Activated CD4-positive, alpha-beta T cell treated with anti-CD3 and anti-CD28 coated beads for 48 hours (primary cell): ENCODE measurements around the gene DUOXA1.

Experiments
- DNase-seq: peaks from one replicate; pipeline ENCODE4 v3.0.0-alpha.2; 2020

Gene DUOXA1

DNA sequence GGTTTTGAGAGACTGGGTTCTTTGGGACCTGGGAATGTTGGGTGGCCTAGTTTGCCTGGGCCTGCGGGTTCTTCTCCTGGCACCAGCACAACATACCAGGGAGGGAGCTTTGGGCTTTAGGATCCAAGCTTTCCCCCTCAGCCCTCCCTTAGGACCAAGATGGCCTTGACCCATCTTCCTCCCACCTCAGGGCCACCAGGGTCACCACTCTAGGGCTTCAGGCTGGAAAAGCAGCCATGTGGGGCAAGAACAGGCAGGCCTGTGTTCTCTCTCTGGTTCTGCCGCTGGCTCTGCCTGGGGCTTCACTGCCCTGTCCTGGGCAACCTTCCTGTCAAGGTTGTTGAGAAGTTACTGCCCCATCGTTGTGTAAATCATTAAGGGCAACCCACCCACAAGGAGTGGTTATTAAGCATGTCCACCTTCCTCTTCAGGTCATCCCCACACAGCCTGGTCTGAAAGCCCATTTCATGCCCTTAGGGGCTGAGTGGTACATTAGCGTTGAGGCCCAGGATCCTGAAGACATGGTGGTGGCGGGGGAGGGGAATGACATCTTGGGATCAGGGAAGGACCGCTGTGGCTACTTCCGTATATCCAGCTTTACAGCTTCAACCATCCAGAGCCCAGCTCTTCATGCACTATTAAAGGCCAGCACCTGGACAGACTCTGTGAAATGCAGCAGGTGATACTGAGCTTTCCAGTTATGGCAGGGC lies 767 bp upstream of the DUOXA1 start:
- no peak for DNase-seq

DNA sequence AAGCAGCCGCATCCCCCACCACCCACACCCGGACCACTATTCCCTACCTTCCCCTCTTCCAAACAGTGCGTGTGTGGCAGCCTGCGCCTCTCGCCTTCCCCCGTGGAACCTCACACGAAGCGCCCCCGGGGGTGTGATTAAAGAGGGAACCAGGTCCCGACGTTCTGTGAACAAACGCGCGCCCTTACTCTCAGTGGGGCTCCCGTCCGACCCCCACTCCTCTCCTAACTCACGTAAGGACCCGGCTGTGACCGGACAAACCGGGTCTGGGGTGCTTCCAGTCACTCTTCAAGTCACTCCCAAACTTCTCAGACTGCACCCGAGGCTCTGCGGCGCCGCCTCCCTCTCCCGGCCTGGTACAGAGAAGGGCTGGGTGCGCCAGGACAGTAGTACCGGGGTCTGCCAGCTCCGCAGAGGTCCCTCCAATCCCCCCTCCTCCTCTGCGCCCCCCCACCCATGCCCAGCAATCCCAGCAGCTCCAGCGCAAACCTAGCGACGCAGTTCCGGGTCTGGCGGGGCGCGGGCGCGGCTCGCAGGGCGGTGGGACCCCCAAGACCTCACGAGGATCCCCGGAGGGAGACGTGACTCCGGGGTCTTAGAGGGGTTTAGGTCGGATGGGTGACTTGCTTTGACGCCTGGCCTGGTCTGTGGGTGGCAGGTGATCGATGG lies 574 bp downstream of the DUOXA1 start:
- DNase-seq, result no peak

DNA sequence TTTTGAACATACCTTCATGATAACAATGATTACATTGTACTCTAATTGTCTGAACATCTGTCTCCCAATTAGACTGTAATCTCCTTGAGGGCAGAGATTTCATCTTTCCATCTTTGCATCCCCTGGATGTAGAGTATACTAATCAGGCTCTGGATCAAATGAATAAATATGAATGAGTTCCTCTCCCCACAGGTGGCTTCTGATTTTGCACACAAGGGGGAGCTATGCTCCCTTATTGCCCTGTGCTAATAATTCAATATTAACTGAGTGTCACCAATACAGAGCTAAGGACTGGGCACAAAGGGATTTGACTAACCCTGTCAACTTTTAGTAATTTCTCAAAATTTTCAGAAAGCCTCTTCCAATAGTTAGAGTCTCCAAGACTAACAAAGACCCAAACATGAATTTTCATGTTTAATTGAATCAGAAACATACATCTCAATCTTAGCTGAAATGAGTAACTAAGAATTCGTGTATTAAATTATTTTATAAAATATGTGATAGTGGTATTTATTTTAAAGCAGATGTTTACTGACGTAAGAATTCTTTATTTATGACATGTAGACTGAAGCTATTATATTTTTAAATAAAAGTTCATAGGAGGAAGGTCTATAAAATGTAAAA lies 3.0 kb downstream of the DUOXA1 start:
- peak; percentile 51 for DNase-seq

- DNase-seq, result no peak
Observed at GRCh38 chr15:45123397-45123796, 6.3 kb downstream of the DUOXA1 start.

DNA sequence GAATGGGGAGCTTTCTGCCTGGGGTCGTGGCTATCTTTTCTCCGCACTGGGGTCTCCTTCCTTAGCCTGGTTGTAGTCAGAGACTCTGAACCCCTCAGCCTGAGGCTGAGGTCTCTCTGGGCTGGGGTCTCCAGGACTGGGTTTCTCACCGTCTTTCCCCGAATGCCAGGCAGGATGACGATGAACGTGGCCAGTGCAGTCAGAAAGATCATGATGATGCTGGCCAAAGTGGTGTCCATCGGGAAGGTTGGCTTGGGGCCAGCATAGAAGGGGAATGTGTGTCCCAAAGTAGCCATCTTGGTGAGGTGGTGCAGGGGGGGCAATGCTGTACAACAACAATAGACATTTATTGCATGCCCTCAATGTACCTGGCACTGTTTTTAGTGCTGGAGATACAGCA lies 7.0 kb downstream of the DUOXA1 start:
- no peak for DNase-seq

GRCh38 chr15:45121706-45122417 lies 7.8 kb downstream of the DUOXA1 start:
- DNase-seq, result no peak

DNA sequence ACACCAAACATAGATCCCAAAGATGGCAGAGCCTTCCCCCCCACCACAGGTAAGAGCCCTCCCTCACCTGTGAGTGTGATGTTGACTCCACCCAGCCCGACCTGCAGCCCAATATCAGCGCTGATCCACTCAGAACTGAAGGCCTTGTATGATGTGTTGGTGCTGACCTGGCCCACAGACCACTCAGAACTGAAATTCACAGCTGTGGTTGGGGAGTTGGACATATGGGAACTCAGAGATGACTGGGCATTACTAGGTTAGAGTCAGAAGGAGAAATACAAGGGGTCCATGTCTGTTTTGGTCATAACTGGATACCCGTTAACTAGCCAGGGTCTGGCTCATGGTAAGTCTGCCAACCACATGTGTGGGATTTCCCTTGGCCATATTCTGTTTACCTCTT lies 8.7 kb downstream of the DUOXA1 start:
- DNase-seq, result no peak

- no peak for DNase-seq
Observed at GRCh38 chr15:45120081-45120972, 9.4 kb downstream of the DUOXA1 start.

- no peak for DNase-seq
Observed at GRCh38 chr15:45118996-45119395, 10.7 kb downstream of the DUOXA1 start.

GRCh38 chr15:45118131-45118588 lies 11.5 kb downstream of the DUOXA1 start:
- DNase-seq, result peak; percentile 91

DNA sequence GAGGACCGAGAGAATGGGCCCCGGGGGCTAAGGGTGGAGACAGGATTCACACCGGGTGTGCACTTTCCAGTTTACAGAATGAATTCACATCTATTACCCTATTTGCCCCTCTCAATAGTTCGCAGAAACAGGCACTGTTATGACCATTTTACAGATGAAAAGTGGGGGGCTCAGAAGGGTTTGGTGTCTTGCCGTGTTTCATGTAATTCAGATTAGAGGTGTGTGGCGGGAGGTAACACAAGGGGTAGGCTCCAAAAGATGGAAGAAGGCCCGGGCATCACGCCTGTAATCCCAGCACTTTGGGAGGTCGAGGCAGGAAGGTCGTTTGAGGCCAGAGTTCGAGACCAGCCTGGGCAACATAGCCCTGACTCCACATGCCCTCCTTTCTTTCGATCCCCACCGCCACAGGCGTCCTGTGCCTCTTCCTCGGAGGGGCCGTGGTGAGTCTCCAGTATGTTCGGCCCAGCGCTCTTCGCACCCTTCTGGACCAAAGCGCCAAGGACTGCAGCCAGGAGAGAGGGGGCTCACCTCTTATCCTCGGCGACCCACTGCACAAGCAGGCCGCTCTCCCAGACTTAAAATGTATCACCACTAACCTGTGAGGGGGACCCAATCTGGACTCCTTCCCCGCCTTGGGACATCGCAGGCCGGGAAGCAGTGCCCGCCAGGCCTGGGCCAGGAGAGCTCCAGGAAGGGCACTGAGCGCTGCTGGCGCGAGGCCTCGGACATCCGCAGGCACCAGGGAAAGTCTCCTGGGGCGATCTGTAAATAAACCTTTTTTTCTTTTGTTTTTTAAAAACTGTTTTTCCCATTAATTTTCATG lies 12.2 kb downstream of the DUOXA1 start:
- DNase-seq, result no peak

GRCh38 chr15:45116482-45117307 lies 13.0 kb downstream of the DUOXA1 start:
- no peak for DNase-seq

DNA sequence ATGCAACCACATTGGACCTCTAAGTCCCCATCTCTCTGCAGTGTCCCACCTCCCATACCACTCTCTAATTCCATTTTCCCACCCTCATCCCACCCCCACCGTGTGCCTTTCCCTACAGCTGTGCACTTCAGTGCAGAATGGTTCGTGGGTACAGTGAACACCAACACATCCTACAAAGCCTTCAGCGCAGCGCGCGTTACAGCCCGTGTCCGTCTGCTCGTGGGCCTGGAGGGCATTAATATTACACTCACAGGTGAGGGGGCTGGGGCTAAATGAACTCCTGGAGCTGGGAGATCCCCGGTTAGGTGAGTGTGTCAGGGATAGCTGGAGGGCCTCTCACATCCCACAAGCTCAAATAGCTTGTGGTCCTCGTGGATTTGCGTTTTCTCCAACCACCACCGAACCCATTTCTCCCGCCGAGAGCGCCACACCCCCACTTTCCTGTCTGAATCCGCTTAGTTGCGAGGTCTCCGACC lies 13.6 kb downstream of the DUOXA1 start:
- DNase-seq, result no peak

- DNase-seq, result no peak
Observed at GRCh38 chr15:45115312-45115820, 14.3 kb downstream of the DUOXA1 start.

GRCh38 chr15:45114751-45115085 lies 15.0 kb downstream of the DUOXA1 start:
- no peak for DNase-seq

DNA sequence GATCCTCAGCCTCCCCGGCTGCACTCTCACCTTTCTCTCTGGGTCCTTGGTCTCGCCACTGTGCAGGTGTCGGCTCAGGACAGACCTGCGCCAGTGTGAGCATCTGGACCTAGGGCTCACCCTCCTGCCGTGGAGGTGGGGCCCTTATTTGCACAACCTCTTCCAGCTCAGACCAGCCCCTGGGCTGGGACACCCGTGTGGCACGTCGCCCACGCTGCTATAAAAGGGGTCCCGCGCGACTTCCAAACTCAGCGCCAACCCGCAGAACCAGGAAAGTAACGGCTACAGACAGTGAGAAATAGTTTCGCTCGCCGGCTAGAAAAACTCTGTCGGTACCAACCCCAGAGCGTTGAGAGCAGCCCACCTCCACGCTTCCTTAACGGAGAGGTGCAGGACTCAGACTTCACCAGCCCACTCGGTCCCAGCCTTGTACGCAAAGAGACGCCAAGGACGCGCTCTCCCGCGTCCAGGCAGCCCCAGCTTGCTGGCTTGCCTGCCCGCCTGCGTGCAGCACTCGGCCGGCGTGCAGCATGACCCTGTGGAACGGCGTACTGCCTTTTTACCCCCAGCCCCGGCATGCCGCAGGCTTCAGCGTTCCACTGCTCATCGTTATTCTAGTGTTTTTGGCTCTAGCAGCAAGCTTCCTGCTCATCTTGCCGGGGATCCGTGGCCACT lies 15.5 kb downstream of the DUOXA1 start, which contains the start of the genes DUOX2 and DUOXA2:
Gene DUOX2 (minus strand): TSS at position 97 of the 675 bp plus-strand sequence. CDS start 761 bp downstream, outside the sequence.
Gene DUOXA2 (plus strand): TSS at position 251 of the 675 bp plus-strand sequence. CDS start 280 bp downstream, at position 531.
- no peak for DNase-seq

DNA sequence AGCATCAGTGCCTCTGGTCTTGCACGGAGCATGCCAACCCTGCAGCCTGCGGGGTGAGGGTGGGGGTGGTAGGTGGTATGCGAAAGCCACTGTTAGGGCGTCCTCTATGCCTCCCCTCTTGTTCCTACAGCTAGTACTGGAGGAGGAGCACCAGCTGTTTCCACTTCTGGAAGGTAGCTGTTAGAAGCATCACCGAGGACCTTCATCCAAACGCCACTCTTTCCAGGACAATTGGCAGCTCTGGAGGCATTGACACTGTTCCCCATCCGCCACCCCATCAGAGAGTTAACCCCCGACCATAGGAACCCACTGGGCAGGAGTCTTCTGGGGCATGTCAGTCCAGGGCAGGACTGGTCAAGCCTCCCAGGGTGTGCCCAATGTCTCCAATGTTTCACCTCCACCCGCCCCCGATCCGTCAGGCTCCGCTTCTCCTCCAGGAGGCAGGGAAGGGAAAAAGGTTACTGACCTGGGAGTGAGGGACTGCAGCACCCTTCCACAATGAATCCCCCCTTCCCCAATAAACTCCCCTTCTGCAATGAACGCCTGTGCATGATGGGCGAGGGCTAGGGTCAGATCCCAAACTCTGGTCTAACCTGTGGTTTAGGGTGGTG lies 16.2 kb downstream of the DUOXA1 start:
- DNase-seq, result no peak

DNA sequence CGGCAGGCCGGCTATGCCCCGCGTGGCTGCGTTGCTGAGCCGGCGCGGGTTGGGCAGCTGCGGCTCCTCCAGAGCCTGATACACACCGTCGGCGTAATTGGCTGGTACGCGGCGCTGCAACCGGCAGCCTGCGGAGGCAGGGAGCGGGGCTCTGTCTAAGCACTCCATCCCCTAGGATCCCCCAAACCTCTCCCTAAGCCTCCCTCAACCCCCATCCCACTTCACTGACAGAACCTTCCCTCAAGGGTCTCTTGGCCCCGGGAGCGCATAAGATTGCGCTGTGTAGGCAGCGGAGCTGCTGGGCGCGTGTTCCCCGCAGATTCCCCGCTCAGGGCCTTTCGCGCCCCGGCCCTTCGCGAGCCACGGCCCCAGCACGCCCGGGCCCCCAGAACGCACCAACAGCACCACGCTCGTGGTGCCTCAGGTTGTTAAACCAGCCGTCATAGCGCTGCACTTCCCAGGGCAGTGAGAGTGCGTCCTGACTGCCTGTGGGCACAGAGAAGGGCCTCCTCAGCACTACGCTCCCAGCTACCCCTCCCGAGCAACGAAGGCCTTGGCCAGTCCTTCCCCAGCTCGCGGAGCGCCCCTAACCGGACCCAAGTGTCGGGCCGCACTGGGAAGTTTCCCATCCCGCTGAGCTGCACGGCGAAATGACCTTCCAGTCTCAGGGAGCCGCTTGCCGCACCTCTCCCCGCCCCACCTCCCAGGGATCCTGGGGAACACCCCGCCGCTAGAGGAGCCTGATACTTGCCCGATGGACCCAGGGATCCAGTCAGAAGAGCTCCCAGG lies 16.9 kb downstream of the DUOXA1 start:
- no peak for DNase-seq
